Activated T-helper 2 cell treated with anti-CD3 and anti-CD28 coated beads, Interferon-gamma antibody, Interleukin-2, Interleukin-4, amounts not matched to agents 10 μg/mL and 5 μg/mL and 100 μg/mL, durations not matched to agents 14 hours and 24 hours and 36 hours (primary cell): ENCODE measurements around the gene HES4. TPM values are rescaled to one million over a fixed set of nuclear protein-coding genes. Genes with fewer than 3 reads are reported as not detected.

Experiments used
- DNase-seq: peaks from one replicate; pipeline ENCODE4 v3.0.0; 2021; ENCODE audit warnings: low spot score
- H3K27ac Mint-ChIP-seq: one replicate; pipeline ENCODE4 v1.8.0; 2021; ENCODE audit warnings: mixed read lengths
- H3K27me3 Mint-ChIP-seq: one replicate; pipeline ENCODE4 v1.8.0; 2021; ENCODE audit warnings: low read depth, mixed read lengths
- H3K36me3 Mint-ChIP-seq: one replicate; pipeline ENCODE4 v1.8.0; 2021; ENCODE audit warnings: low read depth, mixed read lengths
- H3K4me1 Mint-ChIP-seq: one replicate; pipeline ENCODE4 v1.8.0; 2021; ENCODE audit warnings: low read depth, mixed read lengths
- H3K4me3 Mint-ChIP-seq: one replicate; pipeline ENCODE4 v1.8.0; 2021; ENCODE audit warnings: low read depth, mild to moderate bottlenecking, moderate library complexity, mixed read lengths
- H3K9me3 Mint-ChIP-seq: one replicate; pipeline ENCODE4 v1.8.0; 2021; ENCODE audit warnings: mixed read lengths
- intact Hi-C: fragments of 100-400 bp; cut with micrococcal nuclease; formaldehyde crosslinking; loops from one replicate; pipeline ENCODE4 v1.15.1; 2023
- total RNA-seq: library from RNA; stranded (reverse); gene quantifications from 2 replicates; pipeline ENCODE4 v1.2.3, GENCODE V29; 2022

The HES4 gene
- total RNA-seq, 1 donor from 2014 or later = 3.1 TPM

GRCh38 chr1:975365-975764, 24.5 kb downstream of the HES4 start:
- Mint-ChIP-seq H3K27ac (no peak overlapping the region), H3K27me3 (peaks cover 10% of the 10 kb centered on the region), H3K4me1 (peaks cover 2% of the 10 kb centered on the region), H3K36me3 (no peaks in the 10 kb centered on the region), H3K9me3 (no peaks in the 10 kb centered on the region), H3K4me3 (no peak overlapping the region)
- intact Hi-C loops = no loop called here
- no peak for DNase-seq

GRCh38 chr1:974687-975328, 25.1 kb downstream of the HES4 start:
- peaks cover 10% of the 10 kb centered on the region for H3K27me3 Mint-ChIP-seq
- intact Hi-C loops = no loop called here
- no peak for DNase-seq
- no peaks in the 10 kb centered on the region for H3K36me3 Mint-ChIP-seq
- H3K4me3 Mint-ChIP-seq = no peak overlapping the region
- no peak overlapping the region for H3K27ac Mint-ChIP-seq
- peaks cover 2% of the 10 kb centered on the region for H3K4me1 Mint-ChIP-seq
- H3K9me3 Mint-ChIP-seq = no peaks in the 10 kb centered on the region

GRCh38 chr1:974293-974640, 25.6 kb downstream of the HES4 start:
- H3K27me3 Mint-ChIP-seq = peaks cover 15% of the 10 kb centered on the region
- H3K4me1 Mint-ChIP-seq = peaks cover 2% of the 10 kb centered on the region
- DNase-seq = no peak
- H3K27ac Mint-ChIP-seq = no peak overlapping the region
- H3K9me3 Mint-ChIP-seq = no peaks in the 10 kb centered on the region
- no peaks in the 10 kb centered on the region for H3K36me3 Mint-ChIP-seq
- H3K4me3 Mint-ChIP-seq = no peak overlapping the region
- intact Hi-C loops = no loop called here

- Mint-ChIP-seq H3K36me3 (no peaks in the 10 kb centered on the region), H3K27me3 (peaks cover 15% of the 10 kb centered on the region), H3K27ac (no peak overlapping the region), H3K4me3 (no peak overlapping the region), H3K4me1 (peaks cover 2% of the 10 kb centered on the region), H3K9me3 (no peaks in the 10 kb centered on the region)
- intact Hi-C loops = no loop called here
- no peak for DNase-seq
These were observed 26.2 kb downstream of the HES4 start for GRCh38 chr1:973459-974292.

- intact Hi-C loops = no loop called here
- Mint-ChIP-seq H3K9me3 (no peaks in the 10 kb centered on the region), H3K36me3 (no peaks in the 10 kb centered on the region), H3K27me3 (peaks cover 15% of the 10 kb centered on the region), H3K4me3 (no peak overlapping the region), H3K27ac (no peak overlapping the region), H3K4me1 (no peaks in the 10 kb centered on the region)
- no peak for DNase-seq
These were observed 27.0 kb downstream of the HES4 start for GRCh38 chr1:972726-973458.

- no peak for DNase-seq
- intact Hi-C loops = no loop called here
- Mint-ChIP-seq H3K27ac (no peak overlapping the region), H3K4me1 (no peaks in the 10 kb centered on the region), H3K36me3 (no peaks in the 10 kb centered on the region), H3K9me3 (no peaks in the 10 kb centered on the region), H3K4me3 (no peak overlapping the region), H3K27me3 (peaks cover 15% of the 10 kb centered on the region)
These were observed 28.0 kb downstream of the HES4 start for GRCh38 chr1:971751-972506.

GRCh38 chr1:970973-971730, 28.7 kb downstream of the HES4 start:
- no peaks in the 10 kb centered on the region for H3K9me3 Mint-ChIP-seq
- H3K4me1 Mint-ChIP-seq = no peaks in the 10 kb centered on the region
- no peak overlapping the region for H3K27ac Mint-ChIP-seq
- no peaks in the 10 kb centered on the region for H3K36me3 Mint-ChIP-seq
- H3K4me3 Mint-ChIP-seq = no peak overlapping the region
- intact Hi-C loops = no loop called here
- peaks cover 15% of the 10 kb centered on the region for H3K27me3 Mint-ChIP-seq
- no peak for DNase-seq

GRCh38 chr1:970242-970972, 29.5 kb downstream of the HES4 start:
- H3K9me3 Mint-ChIP-seq = no peaks in the 10 kb centered on the region
- H3K27ac Mint-ChIP-seq = no peak overlapping the region
- peaks cover 2% of the 10 kb centered on the region for H3K36me3 Mint-ChIP-seq
- H3K27me3 Mint-ChIP-seq = peaks cover 11% of the 10 kb centered on the region
- H3K4me3 Mint-ChIP-seq = no peak overlapping the region
- no peak for DNase-seq
- H3K4me1 Mint-ChIP-seq = peaks cover 3% of the 10 kb centered on the region
- intact Hi-C loops = no loop called here

GRCh38 chr1:969260-969855, 30.5 kb downstream of the HES4 start:
- no peak overlapping the region for H3K4me3 Mint-ChIP-seq
- intact Hi-C loops = no loop called here
- peaks cover 8% of the 10 kb centered on the region for H3K27me3 Mint-ChIP-seq
- H3K27ac Mint-ChIP-seq = no peak overlapping the region
- peaks cover 6% of the 10 kb centered on the region for H3K36me3 Mint-ChIP-seq
- peaks cover 3% of the 10 kb centered on the region for H3K4me1 Mint-ChIP-seq
- DNase-seq = no peak
- no peaks in the 10 kb centered on the region for H3K9me3 Mint-ChIP-seq

- H3K36me3 Mint-ChIP-seq = peaks cover 13% of the 10 kb centered on the region
- H3K27me3 Mint-ChIP-seq = peaks cover 8% of the 10 kb centered on the region
- intact Hi-C loops = no loop called here
- H3K9me3 Mint-ChIP-seq = no peaks in the 10 kb centered on the region
- H3K4me3 Mint-ChIP-seq = no peak overlapping the region
- no peak overlapping the region for H3K27ac Mint-ChIP-seq
- DNase-seq = no peak
- H3K4me1 Mint-ChIP-seq = peaks cover 3% of the 10 kb centered on the region
These were observed 32.2 kb downstream of the HES4 start for GRCh38 chr1:967466-968343.
